DOHH2 (cell line): ENCODE results near the gene MRPL51.
"Not testable (repeated sequence)": the region's sequence is repeated elsewhere in the genome, so short reads cannot be mapped to it uniquely, and the experiment has no call there.

ENCODE experiments used
- H3F3A ChIP-seq: fragments of 200-600 bp; sonication (generic), shearing (Covaris generic); 2 replicates; pipeline ENCODE4 v1.6.0; 2016; ENCODE audit warnings: antibody characterized with exemption, mild to moderate bottlenecking; ENCODE audit not compliant: control insufficient read depth, insufficient read depth
- H3K27ac ChIP-seq: fragments of 200-600 bp; sonication (generic); 2 replicates; pipeline ENCODE4 v1.5.1; 2014; ENCODE audit warnings: low read depth, mild to moderate bottlenecking, low read length, moderate library complexity
- H3K27me3 ChIP-seq: fragments of 200-600 bp; sonication (generic); 2 replicates; pipeline ENCODE4 v1.6.1; 2014; ENCODE audit warnings: mild to moderate bottlenecking, low read length, mixed read lengths; ENCODE audit not compliant: control insufficient read depth
- H3K36me3 ChIP-seq: fragments of 200-600 bp; sonication (generic); 2 replicates; pipeline ENCODE4 v1.6.1; 2014; ENCODE audit warnings: mild to moderate bottlenecking, low read length, moderate library complexity, mixed read lengths; ENCODE audit not compliant: control insufficient read depth
- H3K4me1 ChIP-seq: fragments of 200-600 bp; sonication (generic); 2 replicates; pipeline ENCODE4 v1.6.1; 2014; ENCODE audit warnings: mild to moderate bottlenecking, low read length, mixed read lengths; ENCODE audit not compliant: control insufficient read depth
- H3K4me2 ChIP-seq: fragments of 200-600 bp; sonication (generic); 2 replicates; pipeline ENCODE4 v1.6.0; 2014; ENCODE audit warnings: mild to moderate bottlenecking, low read length, moderate library complexity
- H3K4me3 ChIP-seq: fragments of 200-600 bp; sonication (generic); 2 replicates; pipeline ENCODE4 v1.5.1; 2014; ENCODE audit warnings: mild to moderate bottlenecking, low read length, mixed read lengths
- H3K79me2 ChIP-seq: fragments of 200-600 bp; sonication (generic); 2 replicates; pipeline ENCODE4 v1.6.1; 2014; ENCODE audit warnings: mild to moderate bottlenecking, low read length, mixed read lengths; ENCODE audit not compliant: control insufficient read depth
- H3K9me2 ChIP-seq: fragments of 200-600 bp; sonication (generic); replicated peaks from 2 replicates; pipeline ENCODE4 v1.6.1; 2014; ENCODE audit warnings: mild to moderate bottlenecking, low read length, mixed read lengths; ENCODE audit not compliant: control insufficient read depth
- H3K9me3 ChIP-seq: fragments of 200-600 bp; sonication (generic); 2 replicates; pipeline ENCODE4 v1.6.1; 2014; ENCODE audit warnings: antibody characterized with exemption, low read length, mixed read lengths; ENCODE audit not compliant: control insufficient read depth, insufficient read depth
- H4K20me1 ChIP-seq: fragments of 200-600 bp; sonication (generic); 2 replicates; pipeline ENCODE4 v1.6.0; 2014; ENCODE audit warnings: low read depth, mild to moderate bottlenecking, antibody characterized with exemption, low read length, moderate library complexity; ENCODE audit not compliant: control insufficient read depth, insufficient read depth
- CTCF ChIP-seq: fragments of 200-600 bp; sonication (generic); IDR thresholded peaks from one replicate; pipeline ENCODE4 v1.5.1; 2014; ENCODE audit warnings: antibody characterized with exemption, mild to moderate bottlenecking, low read depth, low read length; ENCODE audit not compliant: poor library complexity, severe bottlenecking
- EZH2phosphoT487 ChIP-seq: fragments of 200-600 bp; sonication (generic); IDR thresholded peaks from 2 replicates; pipeline ENCODE4 v1.6.1; 2017; ENCODE audit warnings: borderline replicate concordance, mild to moderate bottlenecking, antibody characterized with exemption, low read length, moderate library complexity, mixed read lengths

Gene MRPL51

DNA sequence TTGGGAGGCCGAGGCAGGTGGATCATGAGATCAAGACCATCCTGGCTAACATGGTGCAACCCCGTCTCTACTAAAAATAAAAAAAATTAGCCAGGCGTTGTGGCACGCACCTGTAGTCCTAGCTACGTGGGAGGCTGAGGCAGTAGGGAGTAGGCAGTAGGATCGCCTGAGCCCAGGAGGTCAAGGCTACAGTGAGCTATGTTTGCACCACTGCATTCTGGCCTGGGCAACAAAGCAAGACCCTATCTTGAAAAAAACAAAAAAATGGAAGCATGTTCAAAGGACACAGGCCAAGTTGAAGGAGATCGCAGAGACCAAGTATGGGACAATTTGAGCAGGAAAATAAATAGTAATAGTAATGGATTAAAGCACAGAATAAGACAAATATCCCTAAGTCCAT is 15.0 kb upstream of the MRPL51 start:
- Histone ChIP-seq H3K36me3 (peaks cover 85% of the 10 kb centered on the region), H3K27ac (no peak overlapping the region), H3K4me2 (no peak overlapping the region), H3K4me3 (no peak overlapping the region), H3K4me1 (no peaks in the 10 kb centered on the region), H3K79me2 (peaks cover 78% of the 10 kb centered on the region), H3F3A (peaks cover 5% of the 10 kb centered on the region; the same call in 1 of the 2 replicates), H4K20me1 (peaks cover 11% of the 10 kb centered on the region; the same call in 1 of the 2 replicates), H3K9me3 (no peaks in the 10 kb centered on the region), H3K27me3 (no peaks in the 10 kb centered on the region), H3K9me2 (no peaks in the 10 kb centered on the region)
- TF ChIP-seq CTCF (no peak), EZH2phosphoT487 (no peak)

GRCh38 chr12:6507102-6507998 is 14.3 kb upstream of the MRPL51 start:
- no peaks in the 10 kb centered on the region for H3K9me3 ChIP-seq
- H3K4me3 ChIP-seq = no peak overlapping the region
- H3K36me3 ChIP-seq = peaks cover 83% of the 10 kb centered on the region
- H3K79me2 ChIP-seq = peaks cover 85% of the 10 kb centered on the region
- no peaks in the 10 kb centered on the region for H3K27me3 ChIP-seq
- no peak overlapping the region for H3K27ac ChIP-seq
- peaks cover 5% of the 10 kb centered on the region; the same call in 1 of the 2 replicates for H3F3A ChIP-seq
- no peaks in the 10 kb centered on the region for H3K9me2 ChIP-seq
- no peak overlapping the region for H3K4me2 ChIP-seq
- no peak for TF ChIP-seq CTCF
- no peak for TF ChIP-seq EZH2phosphoT487
- H4K20me1 ChIP-seq = peaks cover 11% of the 10 kb centered on the region; the same call in 1 of the 2 replicates
- no peaks in the 10 kb centered on the region for H3K4me1 ChIP-seq

GRCh38 chr12:6500466-6500865 is 7.4 kb upstream of the MRPL51 start:
- TF ChIP-seq EZH2phosphoT487 (no peak), CTCF (no peak)

GRCh38 chr12:6497291-6497690 is 4.2 kb upstream of the MRPL51 start:
- peaks cover 89% of the 10 kb centered on the region for H3K79me2 ChIP-seq
- not testable (repeated sequence) for H3K9me3 ChIP-seq, H3K4me2 ChIP-seq, H3K27ac ChIP-seq, H3K27me3 ChIP-seq, H3K9me2 ChIP-seq, H4K20me1 ChIP-seq
- H3K4me3 ChIP-seq = peak overlapping the region; percentile 0; the same call in 1 of the 2 replicates
- H3K4me1 ChIP-seq = peaks cover 32% of the 10 kb centered on the region
- H3F3A ChIP-seq = peaks cover 13% of the 10 kb centered on the region
- H3K36me3 ChIP-seq = peaks cover 90% of the 10 kb centered on the region

More at GRCh38 chr12:6500466-6500865, 7.4 kb upstream of the MRPL51 start:
- Histone ChIP-seq H3K4me1 (peaks cover 24% of the 10 kb centered on the region), H3K9me2 (no peaks in the 10 kb centered on the region), H4K20me1 (no peaks in the 10 kb centered on the region), H3K4me2 (no peak overlapping the region), H3K4me3 (no peak overlapping the region), H3K27ac (no peak overlapping the region), H3K36me3 (peaks cover 92% of the 10 kb centered on the region), H3K9me3 (no peaks in the 10 kb centered on the region), H3K79me2 (peaks cover 100% of the 10 kb centered on the region), H3F3A (0 out of 2 replicates have a peak, but pooled peaks cover 7% of the 10 kb centered on the region), H3K27me3 (no peaks in the 10 kb centered on the region)
